Measurements from ENCODE around the gene GRID1.

The GRID1 gene

DNA sequence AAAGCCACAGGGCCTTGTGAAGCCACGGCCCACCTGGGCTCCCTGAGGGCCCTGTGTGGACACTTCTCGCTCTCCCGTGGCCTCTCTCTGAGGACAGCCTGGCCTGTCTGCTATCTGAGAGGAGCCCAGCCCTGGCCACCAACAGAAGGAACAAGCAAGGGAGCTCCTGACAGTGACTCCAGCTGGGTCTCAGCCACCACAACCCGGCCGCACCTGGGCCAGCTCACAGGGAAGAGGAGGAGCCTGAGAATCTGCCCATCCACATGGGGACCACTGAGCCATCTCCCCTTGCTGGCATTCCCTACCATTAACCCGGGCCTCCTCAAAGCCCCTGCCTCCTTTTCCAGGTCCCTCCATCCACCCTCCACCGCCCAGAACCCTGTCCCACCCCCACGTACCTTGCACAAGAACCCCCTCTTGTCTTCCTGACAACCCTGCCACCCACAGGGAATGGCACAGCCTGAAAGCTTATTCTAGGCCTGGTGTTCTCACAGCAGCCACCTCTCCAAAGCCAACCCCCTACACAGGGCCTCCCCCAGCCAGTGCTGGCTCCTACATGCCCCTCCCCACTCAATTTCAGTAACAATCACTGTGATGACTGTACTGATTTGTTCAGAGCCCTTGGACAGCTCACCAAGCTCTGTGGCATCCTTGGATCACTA, 120.2 kb downstream of the GRID1 start:
- H3K4me3 ChIP-seq (ENCODE audit: low read depth, low read length), result no peak overlapping the region
- no peaks in the 10 kb centered on the region for H3K4me1 ChIP-seq (ENCODE audit: control insufficient read depth, insufficient read depth, low read length)
- POLR2A ChIA-PET, result no interaction called here
- CTCF ChIA-PET, result interaction anchor here (0.5 kb wide), 1 partner anchor 693 kb away, joined by 3 read pairs; no protein-coding TSS in a partner anchor
- TF ChIP-seq ZNF792 (tag by site-specific recombination; IDR thresholded peaks at IDR 0.05), result no peak
- no peak for TF ChIP-seq ZSCAN23 (tag by site-specific recombination; IDR thresholded peaks at IDR 0.05)
- no peak for TF ChIP-seq ZBTB21 (tag by site-specific recombination; IDR thresholded peaks at IDR 0.05)
- TF ChIP-seq, protein P1, sequence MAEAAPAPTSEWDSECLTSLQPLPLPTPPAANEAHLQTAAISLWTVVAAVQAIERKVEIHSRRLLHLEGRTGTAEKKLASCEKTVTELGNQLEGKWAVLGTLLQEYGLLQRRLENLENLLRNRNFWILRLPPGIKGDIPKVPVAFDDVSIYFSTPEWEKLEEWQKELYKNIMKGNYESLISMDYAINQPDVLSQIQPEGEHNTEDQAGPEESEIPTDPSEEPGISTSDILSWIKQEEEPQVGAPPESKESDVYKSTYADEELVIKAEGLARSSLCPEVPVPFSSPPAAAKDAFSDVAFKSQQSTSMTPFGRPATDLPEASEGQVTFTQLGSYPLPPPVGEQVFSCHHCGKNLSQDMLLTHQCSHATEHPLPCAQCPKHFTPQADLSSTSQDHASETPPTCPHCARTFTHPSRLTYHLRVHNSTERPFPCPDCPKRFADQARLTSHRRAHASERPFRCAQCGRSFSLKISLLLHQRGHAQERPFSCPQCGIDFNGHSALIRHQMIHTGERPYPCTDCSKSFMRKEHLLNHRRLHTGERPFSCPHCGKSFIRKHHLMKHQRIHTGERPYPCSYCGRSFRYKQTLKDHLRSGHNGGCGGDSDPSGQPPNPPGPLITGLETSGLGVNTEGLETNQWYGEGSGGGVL (tag by site-specific recombination; IDR thresholded peaks at IDR 0.05), result no peak
- TF ChIP-seq ZFHX2 (tag by site-specific recombination; conservative IDR thresholded peaks at IDR 0.05), result peak; percentile 55
- TF ChIP-seq GLIS2 (tag by site-specific recombination; IDR thresholded peaks at IDR 0.05), result no peak
- TF ChIP-seq ZNF391 (tag by site-specific recombination; IDR thresholded peaks at IDR 0.05; ENCODE audit: borderline replicate concordance, low read depth), result no peak
- TF ChIP-seq ZNF214 (tag by site-specific recombination; IDR thresholded peaks at IDR 0.05; ENCODE audit: borderline replicate concordance), result no peak
- TF ChIP-seq, protein P2, sequence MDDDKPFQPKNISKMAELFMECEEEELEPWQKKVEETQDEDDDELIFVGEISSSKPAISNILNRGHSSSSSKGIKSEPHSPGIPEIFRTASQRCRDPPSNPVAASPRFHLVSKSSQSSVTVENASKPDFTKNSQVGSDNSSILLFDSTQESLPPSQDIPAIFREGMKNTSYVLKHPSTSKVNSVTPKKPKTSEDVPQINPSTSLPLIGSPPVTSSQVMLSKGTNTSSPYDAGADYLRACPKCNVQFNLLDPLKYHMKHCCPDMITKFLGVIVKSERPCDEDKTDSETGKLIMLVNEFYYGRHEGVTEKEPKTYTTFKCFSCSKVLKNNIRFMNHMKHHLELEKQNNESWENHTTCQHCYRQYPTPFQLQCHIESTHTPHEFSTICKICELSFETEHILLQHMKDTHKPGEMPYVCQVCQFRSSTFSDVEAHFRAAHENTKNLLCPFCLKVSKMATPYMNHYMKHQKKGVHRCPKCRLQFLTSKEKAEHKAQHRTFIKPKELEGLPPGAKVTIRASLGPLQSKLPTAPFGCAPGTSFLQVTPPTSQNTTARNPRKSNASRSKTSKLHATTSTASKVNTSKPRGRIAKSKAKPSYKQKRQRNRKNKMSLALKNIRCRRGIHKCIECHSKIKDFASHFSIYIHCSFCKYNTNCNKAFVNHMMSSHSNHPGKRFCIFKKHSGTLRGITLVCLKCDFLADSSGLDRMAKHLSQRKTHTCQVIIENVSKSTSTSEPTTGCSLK (tag by site-specific recombination; IDR thresholded peaks at IDR 0.05), result no peak
- no peak for TF ChIP-seq HOXA7 (CRISPR knock-in tag; IDR thresholded peaks at IDR 0.05; ENCODE audit: borderline replicate concordance)
- TF ChIP-seq ZNF629 (tag by site-specific recombination; IDR thresholded peaks at IDR 0.05), result no peak
- TF ChIP-seq, protein P3, sequence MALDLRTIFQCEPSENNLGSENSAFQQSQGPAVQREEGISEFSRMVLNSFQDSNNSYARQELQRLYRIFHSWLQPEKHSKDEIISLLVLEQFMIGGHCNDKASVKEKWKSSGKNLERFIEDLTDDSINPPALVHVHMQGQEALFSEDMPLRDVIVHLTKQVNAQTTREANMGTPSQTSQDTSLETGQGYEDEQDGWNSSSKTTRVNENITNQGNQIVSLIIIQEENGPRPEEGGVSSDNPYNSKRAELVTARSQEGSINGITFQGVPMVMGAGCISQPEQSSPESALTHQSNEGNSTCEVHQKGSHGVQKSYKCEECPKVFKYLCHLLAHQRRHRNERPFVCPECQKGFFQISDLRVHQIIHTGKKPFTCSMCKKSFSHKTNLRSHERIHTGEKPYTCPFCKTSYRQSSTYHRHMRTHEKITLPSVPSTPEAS (tag by site-specific recombination; IDR thresholded peaks at IDR 0.05), result no peak
- TF ChIP-seq ZNF184 (tag by site-specific recombination; IDR thresholded peaks at IDR 0.05), result no peak
- 0 out of 2 replicates have a peak, but pooled peaks have one; percentile 20 for TF ChIP-seq ZIC2 (tag by site-specific recombination; IDR thresholded peaks at IDR 0.05)
- TF ChIP-seq, protein P4, sequence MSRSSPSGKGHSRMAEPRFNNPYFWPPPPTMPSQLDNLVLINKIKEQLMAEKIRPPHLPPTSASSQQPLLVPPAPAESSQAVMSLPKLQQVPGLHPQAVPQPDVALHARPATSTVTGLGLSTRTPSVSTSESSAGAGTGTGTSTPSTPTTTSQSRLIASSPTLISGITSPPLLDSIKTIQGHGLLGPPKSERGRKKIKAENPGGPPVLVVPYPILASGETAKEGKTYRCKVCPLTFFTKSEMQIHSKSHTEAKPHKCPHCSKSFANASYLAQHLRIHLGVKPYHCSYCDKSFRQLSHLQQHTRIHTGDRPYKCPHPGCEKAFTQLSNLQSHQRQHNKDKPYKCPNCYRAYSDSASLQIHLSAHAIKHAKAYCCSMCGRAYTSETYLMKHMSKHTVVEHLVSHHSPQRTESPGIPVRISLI (tag by site-specific recombination; IDR thresholded peaks at IDR 0.05), result no peak
- peak; percentile 75 for TF ChIP-seq EGR2 (tag by site-specific recombination; IDR thresholded peaks at IDR 0.05; ENCODE audit: low read depth)
- TF ChIP-seq, protein P5, sequence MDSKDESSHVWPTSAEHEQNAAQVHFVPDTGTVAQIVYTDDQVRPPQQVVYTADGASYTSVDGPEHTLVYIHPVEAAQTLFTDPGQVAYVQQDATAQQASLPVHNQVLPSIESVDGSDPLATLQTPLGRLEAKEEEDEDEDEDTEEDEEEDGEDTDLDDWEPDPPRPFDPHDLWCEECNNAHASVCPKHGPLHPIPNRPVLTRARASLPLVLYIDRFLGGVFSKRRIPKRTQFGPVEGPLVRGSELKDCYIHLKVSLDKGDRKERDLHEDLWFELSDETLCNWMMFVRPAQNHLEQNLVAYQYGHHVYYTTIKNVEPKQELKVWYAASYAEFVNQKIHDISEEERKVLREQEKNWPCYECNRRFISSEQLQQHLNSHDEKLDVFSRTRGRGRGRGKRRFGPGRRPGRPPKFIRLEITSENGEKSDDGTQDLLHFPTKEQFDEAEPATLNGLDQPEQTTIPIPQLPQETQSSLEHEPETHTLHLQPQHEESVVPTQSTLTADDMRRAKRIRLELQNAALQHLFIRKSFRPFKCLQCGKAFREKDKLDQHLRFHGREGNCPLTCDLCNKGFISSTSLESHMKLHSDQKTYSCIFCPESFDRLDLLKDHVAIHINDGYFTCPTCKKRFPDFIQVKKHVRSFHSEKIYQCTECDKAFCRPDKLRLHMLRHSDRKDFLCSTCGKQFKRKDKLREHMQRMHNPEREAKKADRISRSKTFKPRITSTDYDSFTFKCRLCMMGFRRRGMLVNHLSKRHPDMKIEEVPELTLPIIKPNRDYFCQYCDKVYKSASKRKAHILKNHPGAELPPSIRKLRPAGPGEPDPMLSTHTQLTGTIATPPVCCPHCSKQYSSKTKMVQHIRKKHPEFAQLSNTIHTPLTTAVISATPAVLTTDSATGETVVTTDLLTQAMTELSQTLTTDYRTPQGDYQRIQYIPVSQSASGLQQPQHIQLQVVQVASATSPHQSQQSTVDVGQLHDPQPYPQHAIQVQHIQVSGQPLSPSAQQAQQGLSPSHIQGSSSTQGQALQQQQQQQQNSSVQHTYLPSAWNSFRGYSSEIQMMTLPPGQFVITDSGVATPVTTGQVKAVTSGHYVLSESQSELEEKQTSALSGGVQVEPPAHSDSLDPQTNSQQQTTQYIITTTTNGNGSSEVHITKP (tag by site-specific recombination; IDR thresholded peaks at IDR 0.05), result peak; percentile 65
- no peaks in the 10 kb centered on the region for H3K36me3 ChIP-seq (ENCODE audit: control insufficient read depth in 2 of 2, insufficient read depth in 1 of 2, low read length in 2 of 2)
- no peaks in the 10 kb centered on the region for H3K9me3 ChIP-seq (ENCODE audit: control insufficient read depth, insufficient read depth, low read depth, low read length)
- no peak overlapping the region for H3K27ac ChIP-seq (ENCODE audit: extremely low read depth, low read depth, low read length)
